ENCODE measurements around the gene TRIM37.
"Not testable (repeated sequence)": the region's sequence is repeated elsewhere in the genome, so short reads cannot be mapped to it uniquely, and the experiment has no call there.

Gene TRIM37

GRCh38 chr17:58985971-58986370 is 120.7 kb downstream of the TRIM37 start:
- no peak for DNase-seq

DNA sequence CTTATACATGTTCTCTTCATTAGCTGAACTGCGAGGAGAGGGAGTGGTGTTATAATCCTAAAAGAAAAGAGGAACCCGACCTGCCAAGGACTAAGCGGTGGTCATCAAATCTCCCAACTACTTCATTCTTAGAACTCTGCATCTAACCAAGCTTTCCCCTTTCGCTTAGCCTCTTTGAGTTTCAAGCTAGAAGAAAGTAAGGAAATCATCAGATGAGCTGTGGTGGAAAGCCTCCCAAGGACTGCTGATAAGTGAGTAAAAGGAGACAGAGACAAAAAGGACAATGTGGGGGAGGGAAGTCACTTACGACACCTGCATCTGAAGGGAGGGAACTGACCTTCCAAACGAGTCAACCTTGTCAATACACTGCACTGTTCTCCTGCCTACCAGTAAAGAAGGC is 121.3 kb downstream of the TRIM37 start:
- DNase-seq, result no peak

DNA sequence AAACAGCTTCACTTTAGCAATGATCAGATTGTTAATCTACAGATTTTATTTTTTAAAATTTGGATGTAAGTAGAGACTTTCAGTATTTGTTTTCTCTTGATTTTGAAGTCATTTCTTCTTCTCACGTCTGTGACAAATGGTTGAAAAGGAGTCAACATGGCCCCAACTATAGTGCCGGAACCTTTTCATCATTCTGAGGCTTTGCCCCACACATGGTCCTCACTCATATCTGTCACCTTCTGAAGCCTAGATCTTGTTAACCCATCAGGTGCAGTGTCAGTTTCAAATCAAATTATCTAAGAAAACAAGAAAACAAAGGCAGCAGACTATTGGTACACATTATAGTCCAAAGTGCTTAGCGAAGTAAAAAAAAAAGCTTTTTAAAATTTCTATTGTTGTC is 124.1 kb downstream of the TRIM37 start:
- no peak for DNase-seq

- DNase-seq, result no peak
These were observed 125.8 kb downstream of the TRIM37 start for GRCh38 chr17:58980706-58981481.

- DNase-seq, result no peak
These were observed 130.1 kb downstream of the TRIM37 start for GRCh38 chr17:58976541-58976940.

GRCh38 chr17:58974354-58974753 is 132.3 kb downstream of the TRIM37 start:
- no peak for DNase-seq

- peak; percentile 18 for DNase-seq
These were observed 135.8 kb downstream of the TRIM37 start for GRCh38 chr17:58970609-58971450.

GRCh38 chr17:58969612-58970011 is 137.1 kb downstream of the TRIM37 start:
- DNase-seq, result no peak

DNA sequence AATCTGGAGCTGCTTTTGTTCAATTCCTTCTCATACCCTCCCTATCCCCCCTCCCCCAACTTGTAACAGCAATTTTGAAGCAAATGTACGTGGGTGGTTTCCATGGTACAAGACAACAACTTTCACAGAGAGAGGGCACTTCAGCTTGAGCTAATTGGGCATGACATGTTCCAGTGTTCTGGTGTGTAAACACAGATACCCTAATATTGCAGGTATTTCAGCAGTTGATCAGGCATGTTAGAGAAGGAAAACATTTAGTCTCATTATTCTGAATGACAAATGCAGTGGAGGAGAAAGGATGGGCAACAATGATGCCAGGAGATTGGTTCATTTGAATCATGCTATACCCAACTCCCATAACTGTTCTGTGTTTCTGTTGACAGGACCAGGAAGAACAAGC is 137.5 kb downstream of the TRIM37 start:
- DNase-seq, result no peak

DNA sequence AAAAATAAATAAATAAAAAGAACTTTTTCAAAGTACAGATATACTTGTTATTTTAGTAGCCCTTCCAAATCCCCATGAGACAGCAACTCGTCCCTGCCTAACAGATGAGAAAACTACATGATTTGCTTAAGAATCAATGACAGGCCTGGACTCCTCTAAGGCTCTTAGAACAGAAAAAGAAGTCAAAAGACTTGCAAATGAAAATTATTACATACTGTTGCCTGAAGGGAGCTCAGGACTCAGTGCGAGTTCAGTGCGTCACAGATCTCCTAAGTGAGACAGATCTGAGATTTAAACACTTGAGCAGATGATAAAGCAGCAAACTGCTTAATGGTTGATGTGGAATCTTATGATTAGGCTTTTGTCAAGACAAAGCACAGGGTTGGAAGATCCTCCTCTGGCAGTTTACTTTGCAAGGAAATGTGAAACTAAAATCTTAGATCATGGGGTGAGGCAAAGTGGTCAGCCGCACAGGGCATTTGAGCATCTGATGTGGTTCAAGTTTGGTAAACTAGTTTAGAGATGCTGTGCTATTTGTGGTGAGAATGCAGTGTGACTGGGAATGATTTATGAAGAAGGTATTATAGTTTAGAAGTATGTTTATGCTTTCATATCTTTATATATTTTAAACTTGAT is 138.1 kb downstream of the TRIM37 start:
- DNase-seq, result no peak

GRCh38 chr17:58966208-58966607 is 140.5 kb downstream of the TRIM37 start:
- DNase-seq, result no peak

DNA sequence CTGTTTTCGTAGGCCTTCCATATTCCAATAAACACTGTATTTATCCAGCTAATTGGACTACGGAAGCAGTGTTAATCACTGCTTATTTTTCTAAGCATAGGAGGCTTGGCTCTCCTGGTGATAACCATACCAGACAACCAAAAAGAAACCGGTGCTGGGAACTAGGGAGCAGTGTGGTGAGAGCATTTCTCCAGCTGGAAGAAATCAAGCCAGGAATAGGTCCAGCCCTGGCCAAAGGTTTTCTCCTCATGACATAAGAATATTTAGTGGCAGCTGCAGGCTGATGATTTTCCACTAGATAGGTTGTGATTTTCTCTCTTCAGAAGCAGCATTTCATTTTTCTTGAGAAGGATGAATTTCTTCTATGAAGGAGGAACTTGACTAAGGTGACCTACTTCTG is 141.5 kb downstream of the TRIM37 start:
- DNase-seq, result peak; percentile 33

- DNase-seq, result peak; percentile 30
These were observed 146.6 kb downstream of the TRIM37 start for GRCh38 chr17:58960068-58960467.

GRCh38 chr17:58957725-58958073 is 149.0 kb downstream of the TRIM37 start:
- not testable (repeated sequence) for DNase-seq

GRCh38 chr17:58956997-58957724 is 149.5 kb downstream of the TRIM37 start:
- no peak for DNase-seq

DNA sequence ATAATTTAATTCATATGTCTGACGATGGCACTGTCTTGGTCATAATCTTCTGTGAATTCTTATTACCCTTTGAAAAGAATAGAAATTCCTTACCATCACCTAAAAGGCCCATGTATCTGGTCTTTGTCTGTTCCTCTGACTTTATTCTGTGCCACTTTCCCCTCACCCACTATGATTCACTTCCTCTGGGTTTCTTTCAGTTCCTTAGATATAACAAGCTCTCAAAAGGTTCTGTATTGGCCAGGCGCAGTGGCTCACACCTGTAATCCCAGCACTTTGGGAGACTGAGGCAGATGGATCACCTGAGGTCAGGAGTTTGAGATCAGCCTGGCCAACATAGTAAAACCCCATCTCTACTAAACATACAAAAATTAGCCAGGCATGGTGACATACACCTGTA is 152.3 kb downstream of the TRIM37 start:
- not testable (repeated sequence) for DNase-seq

DNA sequence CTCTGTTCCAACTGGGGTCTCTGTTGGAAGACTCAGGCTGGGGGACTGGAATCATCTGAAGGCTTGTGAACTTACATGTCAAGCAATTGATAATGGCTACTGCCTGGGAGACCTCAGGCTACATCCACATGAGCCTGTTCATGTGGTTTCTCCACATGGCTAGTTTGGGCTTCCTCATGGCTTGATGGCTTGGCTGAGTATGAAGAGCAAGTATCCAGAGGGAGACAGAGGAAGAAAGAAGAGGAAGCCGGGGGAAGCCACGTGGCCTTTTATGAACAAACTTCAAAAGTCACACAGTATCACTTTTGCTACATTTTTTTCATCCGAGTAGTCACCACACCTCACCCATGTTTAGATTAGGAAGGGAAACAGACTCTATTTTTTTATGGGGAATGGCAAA is 158.9 kb downstream of the TRIM37 start:
- DNase-seq, result no peak

GRCh38 chr17:58947411-58947810 is 159.3 kb downstream of the TRIM37 start:
- DNase-seq, result no peak

- DNase-seq, result no peak
These were observed 162.5 kb downstream of the TRIM37 start for GRCh38 chr17:58944166-58944565.

GRCh38 chr17:58936295-58936694 is 170.4 kb downstream of the TRIM37 start:
- no peak for DNase-seq

GRCh38 chr17:58932956-58933355 is 173.7 kb downstream of the TRIM37 start:
- DNase-seq, result no peak

Measured in NCI-H82 (cell line).